Measurements from ENCODE around the gene CCN6.

GRCh38 chr6:112017760-112018537, 36.0 kb upstream of the CCN6 start:
- TF ChIP-seq POLR2A (IDR thresholded peaks at IDR 0.05) (no peak), CTCF (IDR thresholded peaks at IDR 0.05) (no peak)
